Fibroblast of mammary gland (primary cell): ENCODE results near the gene PUM2.

Experiments
- DNase-seq: peaks from one replicate; pipeline ENCODE4 v3.0.0-alpha.2; 2010; ENCODE audit warnings: low read depth
- H3K4me3 ChIP-seq: 2 replicates; pipeline ENCODE4 v1.5.1; 2011; ENCODE audit warnings: low read depth, mild to moderate bottlenecking, low read length, moderate library complexity; ENCODE audit not compliant: control insufficient read depth
- CTCF ChIP-seq: conservative IDR thresholded peaks from 2 replicates; pipeline ENCODE4 v1.5.1; 2011; ENCODE audit warnings: low read depth, low read length, inconsistent platforms; ENCODE audit not compliant: control insufficient read depth, insufficient read depth

PUM2 gene

GRCh38 chr2:20352581-20353216 lies 2.1 kb upstream of the PUM2 start:
- DNase-seq: no peak
- TF ChIP-seq CTCF: no peak
- no peak overlapping the region for H3K4me3 ChIP-seq

DNA sequence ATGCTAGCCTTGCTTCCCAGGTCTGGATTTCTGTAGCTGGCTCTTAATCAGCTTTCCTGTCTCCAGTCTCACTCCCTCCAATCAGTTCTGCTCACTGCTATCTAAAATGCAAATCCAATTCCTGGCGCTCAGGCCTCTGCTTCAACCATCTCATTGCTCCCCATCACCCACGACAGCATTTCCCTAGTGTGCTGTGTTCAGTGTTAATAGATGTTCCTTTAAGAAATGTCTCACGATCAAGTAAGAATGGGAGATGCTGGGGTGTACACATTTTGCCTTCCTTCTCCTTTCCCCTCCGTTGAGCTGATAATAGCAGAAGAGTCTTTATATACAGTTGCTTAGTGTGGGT lies 1.6 kb upstream of the PUM2 start:
- no peak for DNase-seq
- H3K4me3 ChIP-seq: no peak overlapping the region

DNA sequence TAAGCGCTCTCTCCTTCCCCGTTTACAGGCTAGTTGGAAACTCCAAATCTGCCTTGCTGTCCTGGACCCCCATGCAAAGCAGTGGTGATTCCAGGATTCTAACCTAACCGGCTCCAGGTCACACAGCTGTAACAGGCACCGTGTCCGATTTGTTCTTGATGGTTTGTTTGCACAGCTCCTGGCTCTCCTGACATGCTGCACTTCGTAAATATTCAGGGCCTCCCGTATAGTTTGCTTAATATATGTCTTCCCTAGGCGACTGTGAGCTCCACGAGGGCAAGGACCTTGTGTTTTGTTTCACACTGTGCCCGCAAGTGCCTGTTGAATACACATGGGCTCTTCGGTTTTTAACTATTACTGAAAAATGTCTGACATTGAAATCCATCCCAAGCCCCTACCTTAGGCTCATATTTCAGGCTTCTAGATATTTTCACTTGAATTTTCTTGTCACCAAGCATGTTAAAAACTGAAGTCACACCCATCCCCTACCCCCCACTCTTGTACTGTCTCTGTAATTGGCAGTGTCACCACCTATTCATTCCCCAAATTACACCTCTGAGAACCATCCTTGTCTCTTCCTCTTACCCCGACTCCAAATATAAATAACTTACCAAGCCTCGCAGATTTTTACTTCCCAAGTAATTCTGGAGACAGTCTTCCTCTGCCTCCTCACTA lies 1.0 kb upstream of the PUM2 start:
- TF ChIP-seq CTCF: no peak
- no peak for DNase-seq
- peak overlapping the region; percentile 62 for H3K4me3 ChIP-seq

More for the DNA sequence above, 1.6 kb upstream of the PUM2 start:
- no peak for TF ChIP-seq CTCF

- no peak for DNase-seq
- TF ChIP-seq CTCF: no peak
- H3K4me3 ChIP-seq: peak overlapping the region; percentile 95
Measured at GRCh38 chr2:20350041-20350712, 467 bp downstream of the PUM2 start.

- peak; percentile 31 for DNase-seq
- peak overlapping the region; percentile 95 for H3K4me3 ChIP-seq
- TF ChIP-seq CTCF: no peak
Measured at GRCh38 chr2:20349513-20349921, 1.1 kb downstream of the PUM2 start.

DNA sequence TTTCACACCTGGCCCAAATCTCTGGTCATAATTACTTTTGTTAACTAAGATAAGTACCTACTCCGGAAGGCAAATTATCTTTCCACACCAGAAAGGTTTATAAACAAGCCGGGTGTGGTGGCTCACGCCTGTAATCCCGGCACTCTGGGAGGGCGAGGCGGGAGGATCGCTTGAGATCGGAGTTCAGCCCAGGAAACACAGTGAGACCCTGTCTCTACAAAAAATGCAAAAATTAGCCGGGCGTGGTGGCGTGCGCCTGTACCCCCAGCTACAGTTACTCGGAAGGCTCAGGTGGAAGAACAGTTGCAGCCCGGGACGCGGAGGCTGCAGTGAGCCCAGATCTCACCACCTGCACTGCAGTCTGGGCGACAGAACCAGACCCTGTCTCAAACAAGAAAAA lies 2.1 kb downstream of the PUM2 start:
- H3K4me3 ChIP-seq: no peak overlapping the region
- no peak for TF ChIP-seq CTCF
- DNase-seq: no peak
